HepG2 (cell line): ENCODE results near the gene MEPE.

Experiments
- FOXA1 ChIP-seq, 2 experiments: fragments of 450-650 bp in 1 of 2; sonication (generic) in 1 of 2; formaldehyde crosslinking in 1 of 2; IDR thresholded peaks; 2 replicates each; pipeline versions ENCODE4 v1.4.0 to v1.6.1; 2016 to 2020; ENCODE audit warnings: missing genetic modification reagents in 1 of 2
- JUN ChIP-seq: sonication (generic); formaldehyde crosslinking; IDR thresholded peaks from 2 replicates; pipeline ENCODE4 v1.4.0; 2020; ENCODE audit warnings: mild to moderate bottlenecking, missing genetic modification reagents
- PTBP1 ChIP-seq: fragments of 200-400 bp; formaldehyde crosslinking; IDR thresholded peaks from 2 replicates; pipeline ENCODE4 v1.6.1; 2018; ENCODE audit warnings: low read length, low read depth; ENCODE audit not compliant: poor library complexity, severe bottlenecking
- RNF219 ChIP-seq: sonication (generic); formaldehyde crosslinking; IDR thresholded peaks from 2 replicates; pipeline ENCODE4 v1.5.0; 2020; ENCODE audit warnings: mild to moderate bottlenecking, missing genetic modification reagents
- SMAD3 ChIP-seq: sonication (generic); formaldehyde crosslinking; IDR thresholded peaks from 2 replicates; pipeline ENCODE4 v1.4.0; 2020; ENCODE audit warnings: missing genetic modification reagents
- SMARCC2 ChIP-seq: fragments of 450-650 bp; IDR thresholded peaks from 2 replicates; pipeline ENCODE4 v1.6.1; 2017; ENCODE audit warnings: antibody characterized with exemption, mild to moderate bottlenecking
- ZBTB49 ChIP-seq: sonication (generic); formaldehyde crosslinking; IDR thresholded peaks from 2 replicates; pipeline ENCODE4 v1.4.0; 2020; ENCODE audit warnings: missing genetic modification reagents, borderline replicate concordance
- ZNF354B ChIP-seq: sonication (generic); formaldehyde crosslinking; IDR thresholded peaks from 2 replicates; pipeline ENCODE4 v1.8.0; 2022; ENCODE audit warnings: mild to moderate bottlenecking, missing genetic modification reagents

GRCh38 chr4:87846226-87846625 lies 13.5 kb downstream of the MEPE start:
- no peak for TF ChIP-seq FOXA1 (IDR thresholded peaks at IDR 0.05)
- TF ChIP-seq FOXA1 (CRISPR knock-in tag; IDR thresholded peaks at IDR 0.05): no peak
- TF ChIP-seq JUN (CRISPR knock-in tag): no peak
- TF ChIP-seq SMAD3: no peak
- TF ChIP-seq ZBTB49 (CRISPR knock-in tag): no peak
- no peak for TF ChIP-seq SMARCC2
- no peak for TF ChIP-seq RNF219
- TF ChIP-seq PTBP1: no peak
- no peak for TF ChIP-seq ZNF354B (CRISPR knock-in tag)
